AG09319 (cell line): ENCODE data around the gene KLHDC8A.

Source experiments
- DNase-seq: peaks from one replicate; pipeline ENCODE4 v3.0.0-alpha.2; 2010; ENCODE audit warnings: low read depth; ENCODE audit errors: extremely low read depth
- TF ChIP-seq, protein P1 (sequence below): IDR thresholded peaks from 2 replicates; pipeline ENCODE4 v1.5.1; 2011; ENCODE audit warnings: low read depth, mild to moderate bottlenecking, inconsistent platforms, low read length, moderate library complexity

KLHDC8A gene

DNA sequence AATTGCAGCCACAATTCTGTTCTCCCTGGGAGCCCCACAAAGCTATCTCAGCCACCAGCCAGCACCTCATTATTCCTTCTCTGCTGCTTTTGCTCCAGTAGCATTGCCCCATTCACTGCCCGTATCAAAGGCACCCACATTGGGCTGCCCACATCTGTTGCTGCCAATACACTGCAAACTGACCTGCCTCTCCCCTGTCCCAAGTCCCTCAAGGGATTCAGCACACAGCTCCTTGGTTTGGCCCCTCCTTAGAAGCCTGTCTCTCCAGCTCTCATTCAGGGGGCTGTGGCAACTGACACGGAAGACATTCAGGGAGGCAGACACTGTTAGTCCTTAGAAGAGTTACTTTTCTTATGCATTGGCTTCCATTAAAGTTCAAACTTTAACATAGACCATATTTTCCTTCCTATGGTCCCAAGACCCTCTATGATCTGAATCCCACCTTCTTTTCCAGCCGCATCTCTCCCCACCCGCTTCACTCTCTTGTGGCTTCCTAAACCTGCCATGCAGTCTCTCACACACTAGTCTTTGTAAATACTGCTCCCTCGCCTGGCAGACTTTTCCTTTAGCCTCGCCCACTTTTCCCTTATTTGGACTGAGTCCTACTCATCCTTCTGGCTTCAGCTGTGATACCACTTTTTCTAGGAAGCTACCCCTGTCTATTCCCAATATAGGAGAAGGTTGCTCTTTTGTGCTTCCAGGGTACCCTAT, 19.3 kb upstream of the KLHDC8A start:
- no peak for DNase-seq
- TF ChIP-seq, protein P1, sequence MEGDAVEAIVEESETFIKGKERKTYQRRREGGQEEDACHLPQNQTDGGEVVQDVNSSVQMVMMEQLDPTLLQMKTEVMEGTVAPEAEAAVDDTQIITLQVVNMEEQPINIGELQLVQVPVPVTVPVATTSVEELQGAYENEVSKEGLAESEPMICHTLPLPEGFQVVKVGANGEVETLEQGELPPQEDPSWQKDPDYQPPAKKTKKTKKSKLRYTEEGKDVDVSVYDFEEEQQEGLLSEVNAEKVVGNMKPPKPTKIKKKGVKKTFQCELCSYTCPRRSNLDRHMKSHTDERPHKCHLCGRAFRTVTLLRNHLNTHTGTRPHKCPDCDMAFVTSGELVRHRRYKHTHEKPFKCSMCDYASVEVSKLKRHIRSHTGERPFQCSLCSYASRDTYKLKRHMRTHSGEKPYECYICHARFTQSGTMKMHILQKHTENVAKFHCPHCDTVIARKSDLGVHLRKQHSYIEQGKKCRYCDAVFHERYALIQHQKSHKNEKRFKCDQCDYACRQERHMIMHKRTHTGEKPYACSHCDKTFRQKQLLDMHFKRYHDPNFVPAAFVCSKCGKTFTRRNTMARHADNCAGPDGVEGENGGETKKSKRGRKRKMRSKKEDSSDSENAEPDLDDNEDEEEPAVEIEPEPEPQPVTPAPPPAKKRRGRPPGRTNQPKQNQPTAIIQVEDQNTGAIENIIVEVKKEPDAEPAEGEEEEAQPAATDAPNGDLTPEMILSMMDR: no peak; the same call in 1 of the 2 replicates

DNA sequence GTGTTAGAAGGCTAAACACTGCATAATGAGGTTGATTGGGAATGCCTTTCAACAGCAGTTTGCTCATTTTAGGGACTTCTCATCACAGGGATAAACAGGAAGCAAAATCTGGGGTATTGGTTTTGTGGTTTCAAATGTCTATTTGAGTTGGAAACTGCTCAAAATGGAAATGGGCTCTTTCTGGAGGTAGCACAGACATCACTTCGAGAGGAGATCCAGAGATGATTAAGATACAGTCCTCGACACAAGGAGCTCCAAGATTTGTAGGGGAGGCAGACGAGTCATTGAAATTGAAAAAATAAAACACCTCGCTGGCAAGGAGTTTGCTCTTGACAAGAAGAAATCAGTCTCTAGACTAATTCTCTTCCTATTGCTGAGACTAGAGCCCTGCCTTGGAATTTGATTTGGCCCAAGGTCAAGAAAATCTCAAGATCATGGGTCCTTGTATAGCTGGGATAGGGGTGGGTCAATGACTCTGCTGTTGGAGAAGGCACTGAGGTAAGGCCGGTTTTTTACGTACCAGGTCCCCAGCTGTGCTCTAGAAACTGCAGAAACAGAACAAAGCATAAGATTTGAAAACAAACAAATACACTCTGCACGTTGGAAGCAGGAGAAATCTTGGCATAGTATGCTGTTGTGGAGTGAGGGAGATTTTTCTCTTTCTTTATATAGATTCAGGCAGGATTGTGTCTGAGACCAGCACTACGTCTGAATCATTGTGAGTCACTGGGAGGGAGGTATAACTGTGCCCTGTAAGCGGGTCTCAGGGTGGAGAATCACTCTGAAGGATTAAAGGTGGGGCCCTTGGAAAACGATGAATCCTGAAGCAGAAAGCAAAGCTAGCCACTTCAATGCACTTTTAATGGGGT, 17.7 kb upstream of the KLHDC8A start:
- DNase-seq: no peak
- TF ChIP-seq, protein P1: no peak

DNA sequence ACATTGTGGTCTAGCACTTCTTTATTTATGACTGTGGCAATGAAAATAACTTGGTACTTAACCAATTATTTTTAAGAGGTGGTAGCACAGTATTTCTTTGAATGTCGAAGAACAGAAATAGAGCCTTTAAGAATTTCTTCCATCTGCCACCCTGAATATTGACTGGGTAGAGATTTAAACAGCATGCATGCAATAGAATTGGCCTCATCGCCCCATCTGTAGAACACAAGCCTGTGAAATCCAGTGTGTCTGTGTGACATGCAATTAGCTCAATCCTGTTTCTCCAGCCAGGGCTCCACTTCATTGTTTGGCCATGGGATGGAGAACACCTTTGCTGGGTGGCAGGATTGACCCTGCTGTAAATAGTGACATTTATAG, 17.1 kb upstream of the KLHDC8A start:
- TF ChIP-seq, protein P1: no peak
- no peak for DNase-seq

DNA sequence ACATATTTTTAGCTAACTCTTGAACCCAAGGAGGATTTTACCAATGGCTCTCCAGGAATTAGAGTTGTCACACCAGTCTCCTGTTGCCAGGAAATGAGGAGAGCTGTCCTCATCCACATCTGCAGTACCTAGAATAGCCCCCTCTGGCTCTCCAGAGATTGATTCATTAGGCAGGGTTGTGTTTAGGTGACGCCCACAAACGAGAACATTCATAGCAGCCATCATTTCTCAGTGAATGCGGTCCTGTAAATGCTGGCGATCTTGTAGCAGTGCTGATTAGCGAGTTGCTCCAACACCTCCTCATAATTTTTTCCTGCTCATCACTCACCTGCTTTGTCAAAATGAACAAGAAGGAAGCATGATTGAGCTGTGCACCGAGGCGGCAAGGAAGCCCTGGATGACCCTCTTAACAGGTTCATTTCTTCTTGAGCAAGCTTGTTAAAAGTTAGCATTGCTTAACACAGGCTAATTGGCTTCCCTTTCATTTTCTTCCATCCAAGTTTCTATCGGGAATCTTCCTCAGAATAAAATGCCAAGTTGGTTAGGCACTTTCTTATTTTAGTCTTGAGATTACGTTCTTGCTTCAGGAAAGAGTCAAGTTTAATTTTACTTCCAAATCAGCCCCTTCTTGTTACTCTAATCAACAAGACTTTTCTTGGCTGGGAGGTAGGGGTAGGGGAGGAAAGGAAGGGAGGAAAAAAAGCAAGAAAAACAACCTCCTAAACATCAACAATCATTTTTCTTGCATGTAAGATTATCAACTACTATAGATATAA, 16.5 kb upstream of the KLHDC8A start:
- DNase-seq: no peak
- TF ChIP-seq, protein P1: no peak

DNA sequence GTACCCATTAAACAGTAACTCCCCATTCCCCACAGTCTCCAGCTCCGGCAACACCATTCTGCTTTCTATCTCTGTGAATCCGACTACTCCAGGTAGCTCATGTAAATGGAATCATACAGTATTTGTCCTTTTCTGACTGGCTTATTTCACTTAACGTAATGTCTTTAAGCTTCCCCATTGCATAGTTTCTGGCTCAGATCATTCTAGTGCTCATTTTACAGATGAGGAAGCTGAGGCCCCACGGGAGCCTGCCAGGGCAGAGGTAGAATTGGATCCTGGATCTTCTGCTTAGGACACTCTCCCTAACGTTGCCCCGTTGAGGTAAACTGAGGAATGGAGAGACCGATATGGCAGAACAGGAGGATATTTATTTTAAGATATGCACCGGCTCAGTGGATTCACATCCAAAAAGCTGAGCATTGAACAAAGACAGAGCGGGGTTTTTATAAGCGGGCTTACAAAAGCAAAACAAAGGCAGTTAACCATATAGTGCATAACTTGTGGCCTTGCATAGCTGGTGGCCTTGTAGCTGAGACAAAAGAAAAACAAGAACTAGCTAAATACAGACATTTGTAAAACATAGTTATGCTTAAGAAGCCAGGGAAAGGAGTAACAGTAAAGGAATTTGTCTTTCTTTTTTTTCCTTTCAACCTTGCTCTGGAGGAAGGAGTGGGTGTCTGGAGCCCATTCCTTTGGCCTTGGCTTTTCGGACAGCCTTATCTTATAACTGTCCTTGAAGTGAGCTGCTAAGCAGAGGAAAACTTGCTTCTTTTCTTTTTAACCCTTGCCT, 15.3 kb upstream of the KLHDC8A start:
- DNase-seq: no peak
- TF ChIP-seq, protein P1: no peak

DNA sequence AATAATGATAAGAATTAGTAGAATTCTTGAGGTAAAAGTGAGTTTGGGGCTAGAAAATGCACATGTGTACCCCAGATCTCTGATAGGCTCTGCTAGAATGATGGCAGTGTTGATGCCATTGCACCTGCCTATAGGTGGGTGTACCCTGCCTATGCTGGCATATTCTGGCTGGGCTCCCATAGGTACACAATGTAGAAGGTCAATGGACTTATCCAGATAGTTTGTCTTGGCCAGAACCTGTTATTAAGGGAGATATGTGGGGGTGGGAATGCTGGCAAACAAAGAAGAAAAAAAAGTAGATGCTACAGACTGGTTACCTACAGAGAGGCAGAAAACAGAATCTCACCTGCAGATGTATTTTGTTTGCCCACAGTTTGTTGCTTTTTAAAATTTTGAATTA, 14.1 kb upstream of the KLHDC8A start:
- TF ChIP-seq, protein P1: no peak
- no peak for DNase-seq
